ENCODE data around the gene ERI3.

ERI3 gene

DNA sequence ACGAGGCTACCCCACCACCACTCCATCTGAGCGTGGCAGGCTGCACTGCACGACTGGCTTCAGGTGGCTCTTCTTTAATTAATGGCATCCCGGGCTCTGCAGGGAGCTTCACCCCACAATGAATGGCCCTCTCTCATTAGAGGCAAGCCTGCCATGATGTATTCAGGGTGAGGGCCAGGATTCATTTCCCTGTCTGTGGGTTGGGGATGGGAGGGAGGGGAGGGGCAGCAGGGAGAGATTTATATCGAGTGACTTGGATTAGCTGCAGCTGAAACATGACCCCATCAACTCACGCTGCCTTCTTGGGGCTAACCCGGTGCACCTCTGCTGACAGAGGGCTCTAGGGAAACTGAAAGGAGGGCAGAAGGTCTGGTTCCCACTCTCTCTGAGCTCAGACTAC, 54.2 kb downstream of the ERI3 start:
- Histone ChIP-seq H2AFZ (ENCODE audit: low read depth, low read length) (no peak overlapping the region), H4K20me1 (ENCODE audit: insufficient read depth, low read length) (peaks cover 2% of the 10 kb centered on the region), H3K27me3 (ENCODE audit: insufficient read depth, low read length, poor library complexity) (no peaks in the 10 kb centered on the region), H3K9me3 (ENCODE audit: insufficient read depth, low read length, severe bottlenecking) (no peaks in the 10 kb centered on the region), H3K36me3 (ENCODE audit: insufficient read depth, low read length) (peaks cover 80% of the 10 kb centered on the region), H3K4me1 (ENCODE audit: insufficient read depth, low read length) (no peaks in the 10 kb centered on the region), H3K27ac (ENCODE audit: low read length) (no peak overlapping the region), H3K79me2 (ENCODE audit: insufficient read depth, low read length) (no peaks in the 10 kb centered on the region), H3K4me2 (ENCODE audit: insufficient read depth, low read length) (no peak overlapping the region), H3K9ac (ENCODE audit: low read depth, low read length) (no peak overlapping the region), H3K4me3 (ENCODE audit: low read depth in 1 of 2, low read length in 2 of 2) (no peak overlapping the region)
- TF ChIP-seq EZH2 (IDR thresholded peaks at IDR 0.05; ENCODE audit: borderline replicate concordance, low read depth, low read length, severe bottlenecking), result no peak
- TF ChIP-seq, protein P1, sequence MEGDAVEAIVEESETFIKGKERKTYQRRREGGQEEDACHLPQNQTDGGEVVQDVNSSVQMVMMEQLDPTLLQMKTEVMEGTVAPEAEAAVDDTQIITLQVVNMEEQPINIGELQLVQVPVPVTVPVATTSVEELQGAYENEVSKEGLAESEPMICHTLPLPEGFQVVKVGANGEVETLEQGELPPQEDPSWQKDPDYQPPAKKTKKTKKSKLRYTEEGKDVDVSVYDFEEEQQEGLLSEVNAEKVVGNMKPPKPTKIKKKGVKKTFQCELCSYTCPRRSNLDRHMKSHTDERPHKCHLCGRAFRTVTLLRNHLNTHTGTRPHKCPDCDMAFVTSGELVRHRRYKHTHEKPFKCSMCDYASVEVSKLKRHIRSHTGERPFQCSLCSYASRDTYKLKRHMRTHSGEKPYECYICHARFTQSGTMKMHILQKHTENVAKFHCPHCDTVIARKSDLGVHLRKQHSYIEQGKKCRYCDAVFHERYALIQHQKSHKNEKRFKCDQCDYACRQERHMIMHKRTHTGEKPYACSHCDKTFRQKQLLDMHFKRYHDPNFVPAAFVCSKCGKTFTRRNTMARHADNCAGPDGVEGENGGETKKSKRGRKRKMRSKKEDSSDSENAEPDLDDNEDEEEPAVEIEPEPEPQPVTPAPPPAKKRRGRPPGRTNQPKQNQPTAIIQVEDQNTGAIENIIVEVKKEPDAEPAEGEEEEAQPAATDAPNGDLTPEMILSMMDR (IDR thresholded peaks at IDR 0.05; ENCODE audit: borderline replicate concordance, extremely low read depth, low read length, poor library complexity, severe bottlenecking), result no peak
- ATAC-seq (ENCODE audit: insufficient read depth, low read depth) (no peak), DNase-seq (no peak)

DNA sequence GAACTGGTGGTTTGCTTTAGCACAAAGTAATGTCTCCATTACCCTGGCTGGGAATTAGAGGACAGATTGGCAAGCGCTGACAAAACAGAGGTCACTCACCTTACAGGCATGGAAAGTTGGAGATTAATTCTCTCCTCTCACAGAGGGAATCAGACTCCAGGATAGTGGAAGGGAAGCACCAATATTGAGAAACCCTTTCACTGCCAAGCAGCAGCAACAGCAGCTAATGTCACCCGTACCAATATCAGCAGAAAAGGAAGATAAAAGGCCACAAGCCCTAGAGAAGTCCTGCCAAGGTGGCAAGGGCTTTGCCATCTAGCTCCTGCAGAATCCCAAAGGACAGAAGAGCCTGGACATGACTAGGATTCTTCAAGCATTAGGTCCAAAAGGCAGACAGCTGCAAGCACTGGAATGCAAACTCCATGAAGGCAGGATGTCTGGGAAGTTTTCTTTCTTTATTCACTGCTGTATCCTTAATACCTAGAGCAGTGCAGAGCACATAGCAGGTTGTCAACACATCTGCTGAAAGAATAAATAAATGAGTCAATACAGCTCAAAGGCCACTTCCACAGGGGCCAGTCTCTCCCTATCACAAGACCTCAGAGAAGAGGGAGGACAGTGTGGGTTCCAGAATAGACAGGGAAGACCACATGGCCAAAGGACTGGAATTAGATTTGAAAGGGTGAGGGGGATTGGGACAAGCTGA, 57.2 kb downstream of the ERI3 start:
- peaks cover 73% of the 10 kb centered on the region for H3K36me3 ChIP-seq (ENCODE audit: insufficient read depth, low read length)
- no peak for DNase-seq
- TF ChIP-seq EZH2 (IDR thresholded peaks at IDR 0.05; ENCODE audit: borderline replicate concordance, low read depth, low read length, severe bottlenecking), result no peak
- TF ChIP-seq, protein P1 (IDR thresholded peaks at IDR 0.05; ENCODE audit: borderline replicate concordance, extremely low read depth, low read length, poor library complexity, severe bottlenecking), result no peak

DNA sequence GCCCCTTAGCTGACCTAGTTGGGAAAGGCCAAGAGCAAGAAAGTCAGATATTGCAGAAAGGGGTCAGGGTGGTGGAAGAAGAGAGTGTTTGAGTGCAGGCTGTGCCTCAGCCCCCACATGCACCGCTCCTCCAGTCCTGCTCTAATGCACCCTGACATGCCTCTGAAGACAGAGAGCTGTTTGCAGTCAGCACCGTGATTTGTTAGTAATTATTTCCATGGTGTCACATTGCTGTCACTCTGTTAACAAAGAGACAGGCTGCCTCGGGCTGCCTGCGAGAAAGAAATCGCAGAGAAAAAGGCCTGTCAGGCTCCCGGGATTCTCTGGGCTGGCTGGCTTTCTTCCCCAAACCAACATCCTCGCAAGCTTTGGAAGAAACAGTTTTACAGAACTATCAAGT, 58.3 kb downstream of the ERI3 start:
- no peak for DNase-seq
- H3K27me3 ChIP-seq (ENCODE audit: insufficient read depth, low read length, poor library complexity), result no peaks in the 10 kb centered on the region
- no peak overlapping the region for H3K4me2 ChIP-seq (ENCODE audit: insufficient read depth, low read length)
- no peaks in the 10 kb centered on the region for H3K9me3 ChIP-seq (ENCODE audit: insufficient read depth, low read length, severe bottlenecking)
- no peak for ATAC-seq (ENCODE audit: insufficient read depth, low read depth)
- TF ChIP-seq EZH2 (IDR thresholded peaks at IDR 0.05; ENCODE audit: borderline replicate concordance, low read depth, low read length, severe bottlenecking), result no peak
- TF ChIP-seq, protein P1 (IDR thresholded peaks at IDR 0.05; ENCODE audit: borderline replicate concordance, extremely low read depth, low read length, poor library complexity, severe bottlenecking), result no peak
- no peaks in the 10 kb centered on the region for H3K79me2 ChIP-seq (ENCODE audit: insufficient read depth, low read length)
- peaks cover 69% of the 10 kb centered on the region for H3K36me3 ChIP-seq (ENCODE audit: insufficient read depth, low read length)
- H3K9ac ChIP-seq (ENCODE audit: low read depth, low read length), result no peak overlapping the region
- H3K4me1 ChIP-seq (ENCODE audit: insufficient read depth, low read length), result no peaks in the 10 kb centered on the region
- H3K27ac ChIP-seq (ENCODE audit: low read length), result no peak overlapping the region
- H4K20me1 ChIP-seq (ENCODE audit: insufficient read depth, low read length), result peaks cover 2% of the 10 kb centered on the region; the same call in 1 of the 2 replicates
- H2AFZ ChIP-seq (ENCODE audit: low read depth, low read length), result no peak overlapping the region
- H3K4me3 ChIP-seq (ENCODE audit: low read depth in 1 of 2, low read length in 2 of 2), result no peak overlapping the region

More for the DNA sequence above, 57.2 kb downstream of the ERI3 start:
- no peak overlapping the region for H3K27ac ChIP-seq (ENCODE audit: low read length)
- no peak overlapping the region for H3K4me2 ChIP-seq (ENCODE audit: insufficient read depth, low read length)
- H3K9ac ChIP-seq (ENCODE audit: low read depth, low read length), result no peak overlapping the region
- H3K27me3 ChIP-seq (ENCODE audit: insufficient read depth, low read length, poor library complexity), result no peaks in the 10 kb centered on the region
- no peaks in the 10 kb centered on the region for H3K4me1 ChIP-seq (ENCODE audit: insufficient read depth, low read length)
- H3K79me2 ChIP-seq (ENCODE audit: insufficient read depth, low read length), result no peaks in the 10 kb centered on the region
- no peaks in the 10 kb centered on the region for H3K9me3 ChIP-seq (ENCODE audit: insufficient read depth, low read length, severe bottlenecking)
- ATAC-seq (ENCODE audit: insufficient read depth, low read depth), result no peak
- H4K20me1 ChIP-seq (ENCODE audit: insufficient read depth, low read length), result peaks cover 4% of the 10 kb centered on the region
- H2AFZ ChIP-seq (ENCODE audit: low read depth, low read length), result no peak overlapping the region
- H3K4me3 ChIP-seq (ENCODE audit: low read depth in 1 of 2, low read length in 2 of 2), result no peak overlapping the region

Data from DND-41 (cell line).